Gastrocnemius medialis (tissue), 4 donors: ENCODE measurements around the gene MYO1D. TPM values are rescaled to one million over a fixed set of nuclear protein-coding genes. Genes with fewer than 3 reads are reported as not detected.

ENCODE experiments used
- ATAC-seq, 2 donors: fragments of 150-250 bp; one replicate each; pipeline ENCODE4 v1.9.1; 2016
- DNase-seq, 2 donors: peaks; one replicate each; pipeline ENCODE4 v3.0.0-alpha.2; 2019
- H3K27ac ChIP-seq, 4 donors: fragments of 200-600 bp; sonication (generic); 1 replicate in 1 of 4; 2 replicates in 3 of 4; pipeline ENCODE4 v1.5.1; 2016 to 2018; ENCODE audit warnings: mild to moderate bottlenecking in 2 of 4, moderate library complexity in 1 of 4
- H3K27me3 ChIP-seq, 3 donors: fragments of 200-600 bp; sonication (generic) in 2 of 3; 1 replicate in 1 of 3; 2 replicates in 2 of 3; pipeline versions ENCODE4 v1.5.1 to v1.6.0; 2016 to 2019; ENCODE audit warnings: mild to moderate bottlenecking in 1 of 3, moderate library complexity in 1 of 3
- H3K36me3 ChIP-seq, 2 donors: fragments of 200-600 bp; sonication (generic) in 1 of 2; one replicate each; pipeline ENCODE4 v1.5.1; 2017 to 2018
- H3K4me1 ChIP-seq, 2 donors: fragments of 200-600 bp; sonication (generic) in 1 of 2; one replicate each; pipeline ENCODE4 v1.5.1; 2016 to 2017; ENCODE audit warnings: mild to moderate bottlenecking in 2 of 2
- H3K4me3 ChIP-seq, 4 donors: fragments of 200-600 bp; sonication (generic) in 3 of 4; 1 replicate in 1 of 4; 2 replicates in 3 of 4; pipeline ENCODE4 v1.5.1; 2016 to 2019; ENCODE audit warnings: mild to moderate bottlenecking in 2 of 4
- H3K9me3 ChIP-seq, 3 donors: fragments of 200-600 bp; sonication (generic) in 2 of 3; 1 replicate in 1 of 3; 2 replicates in 2 of 3; pipeline ENCODE4 v1.5.1; 2016 to 2019
- CTCF ChIP-seq, 5 experiments: fragments of 450-650 bp in 3 of 5; fragments of 200-600 bp in 2 of 5; sonication (generic) in 2 of 5; IDR thresholded peaks in 4 of 5; conservative IDR thresholded peaks in 1 of 5; 1 replicate in 4 of 5; 2 replicates in 1 of 5; pipeline ENCODE4 v1.5.1; 2016 to 2019; ENCODE audit warnings: antibody characterized with exemption in 5 of 5, mild to moderate bottlenecking in 3 of 5, moderate library complexity in 3 of 5
- POLR2A ChIP-seq, 2 donors: fragments of 450-650 bp; IDR thresholded peaks; one replicate each; pipeline ENCODE4 v1.6.1; 2017; ENCODE audit warnings: antibody characterized with exemption in 2 of 2, mild to moderate bottlenecking in 2 of 2, moderate library complexity in 2 of 2
- in situ Hi-C, 4 donors: fragments of 200-750 bp; cut with MboI; loops; one replicate each; pipeline versions ENCODE4 v1.15.0 to v1.8.0; 2017; ENCODE audit warnings: low sequenced_read_pairs in 4 of 4
- intact Hi-C: fragments of 100-400 bp; cut with DNase I; formaldehyde crosslinking; loops from one replicate; pipeline ENCODE4 v1.15.1; 2023; ENCODE audit warnings: low total_unique reads
- total RNA-seq, 4 donors: library from RNA; depleted of rRNA; stranded (reverse); fragments of >200 nt; gene quantifications; one replicate each; pipeline versions ENCODE4 v1.1.0 to v1.2.3, GENCODE V29; 2016

Gene MYO1D
- total RNA-seq, 4 donors from 2014 or later: 5.8 to 20.1 (median 7.8) TPM

DNA sequence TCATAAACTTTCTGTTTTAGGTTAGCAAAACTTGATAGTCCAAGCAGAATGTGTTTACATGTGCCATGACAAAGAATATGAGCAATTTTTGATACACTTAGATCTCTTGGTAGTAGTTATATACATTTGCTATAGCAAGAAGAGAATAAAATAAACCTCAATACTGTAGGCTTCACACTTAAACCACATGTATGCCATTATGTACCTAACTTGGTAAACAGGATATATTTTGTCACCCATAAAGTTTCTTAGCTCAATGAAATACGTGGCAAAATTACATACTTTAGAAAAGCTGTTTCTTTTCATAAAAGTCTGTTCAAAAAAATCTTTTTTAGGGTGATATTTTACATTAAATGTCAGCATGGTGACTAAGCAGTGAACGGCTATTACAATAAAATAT lies 184.7 kb downstream of the MYO1D start:
- Histone ChIP-seq H3K4me3 (no peak overlapping the region), H3K9me3 (no peaks in the 10 kb centered on the region), H3K36me3 (no peaks in the 10 kb centered on the region), H3K27me3 (no peaks in the 10 kb centered on the region), H3K4me1 (no peaks in the 10 kb centered on the region), H3K27ac (no peak overlapping the region)
- TF ChIP-seq POLR2A (IDR thresholded peaks at IDR 0.05) (no peak), CTCF (IDR thresholded peaks at IDR 0.05 in 4 of 5, conservative IDR thresholded peaks at IDR 0.05 in 1 of 5) (no peak)
- DNase-seq: no peak
- no peak for ATAC-seq
- intact Hi-C loops (no loop called here), in situ Hi-C loops (no loop called here)

DNA sequence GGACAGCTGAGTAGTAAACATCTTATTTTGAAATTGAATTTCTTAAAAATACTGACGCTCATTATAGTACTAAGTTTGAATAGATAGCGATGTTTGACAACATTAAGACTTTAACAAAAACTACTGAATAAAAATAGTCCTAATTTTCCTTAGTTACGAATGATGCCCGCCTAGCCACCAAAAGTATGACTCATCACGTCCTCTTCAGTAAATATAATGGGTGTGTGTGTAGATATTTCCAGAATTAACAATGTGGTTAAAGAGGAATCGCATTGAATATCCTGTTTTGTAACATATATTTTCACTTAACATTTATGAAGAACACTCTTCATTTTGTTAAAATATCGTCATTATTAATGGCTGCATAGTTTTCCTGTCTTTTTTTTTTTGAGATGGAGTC lies 187.6 kb downstream of the MYO1D start:
- TF ChIP-seq POLR2A (IDR thresholded peaks at IDR 0.05): no peak
- DNase-seq: no peak
- intact Hi-C loops: no loop called here

DNA sequence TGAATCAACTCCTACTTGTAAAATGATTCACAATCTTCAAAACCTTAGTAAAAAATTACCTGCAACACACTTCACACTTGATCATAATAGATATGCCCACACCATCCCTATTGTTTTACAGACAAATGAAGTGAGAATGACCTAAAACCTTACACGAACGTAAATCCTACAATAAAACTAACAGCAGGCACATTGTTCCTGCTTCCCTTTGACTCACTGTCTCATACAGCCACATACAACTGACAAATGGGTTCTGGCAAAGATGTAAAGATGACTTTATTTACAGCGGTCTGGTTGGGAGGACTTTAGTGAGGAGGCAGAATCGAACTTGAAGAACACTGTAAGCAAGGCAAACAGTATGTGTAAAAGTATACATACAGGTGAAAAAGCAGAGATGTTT lies 188.7 kb downstream of the MYO1D start:
- ATAC-seq: no peak
- no peaks in the 10 kb centered on the region for H3K36me3 ChIP-seq
- H3K4me1 ChIP-seq: no peaks in the 10 kb centered on the region

More for the DNA sequence above, 187.6 kb downstream of the MYO1D start:
- no peak overlapping the region for H3K27ac ChIP-seq
- ATAC-seq: no peak
- no peak overlapping the region for H3K4me3 ChIP-seq
- H3K4me1 ChIP-seq: no peaks in the 10 kb centered on the region
- no peaks in the 10 kb centered on the region for H3K36me3 ChIP-seq
- in situ Hi-C loops: no loop called here
- H3K27me3 ChIP-seq: no peaks in the 10 kb centered on the region
- no peaks in the 10 kb centered on the region for H3K9me3 ChIP-seq

DNA sequence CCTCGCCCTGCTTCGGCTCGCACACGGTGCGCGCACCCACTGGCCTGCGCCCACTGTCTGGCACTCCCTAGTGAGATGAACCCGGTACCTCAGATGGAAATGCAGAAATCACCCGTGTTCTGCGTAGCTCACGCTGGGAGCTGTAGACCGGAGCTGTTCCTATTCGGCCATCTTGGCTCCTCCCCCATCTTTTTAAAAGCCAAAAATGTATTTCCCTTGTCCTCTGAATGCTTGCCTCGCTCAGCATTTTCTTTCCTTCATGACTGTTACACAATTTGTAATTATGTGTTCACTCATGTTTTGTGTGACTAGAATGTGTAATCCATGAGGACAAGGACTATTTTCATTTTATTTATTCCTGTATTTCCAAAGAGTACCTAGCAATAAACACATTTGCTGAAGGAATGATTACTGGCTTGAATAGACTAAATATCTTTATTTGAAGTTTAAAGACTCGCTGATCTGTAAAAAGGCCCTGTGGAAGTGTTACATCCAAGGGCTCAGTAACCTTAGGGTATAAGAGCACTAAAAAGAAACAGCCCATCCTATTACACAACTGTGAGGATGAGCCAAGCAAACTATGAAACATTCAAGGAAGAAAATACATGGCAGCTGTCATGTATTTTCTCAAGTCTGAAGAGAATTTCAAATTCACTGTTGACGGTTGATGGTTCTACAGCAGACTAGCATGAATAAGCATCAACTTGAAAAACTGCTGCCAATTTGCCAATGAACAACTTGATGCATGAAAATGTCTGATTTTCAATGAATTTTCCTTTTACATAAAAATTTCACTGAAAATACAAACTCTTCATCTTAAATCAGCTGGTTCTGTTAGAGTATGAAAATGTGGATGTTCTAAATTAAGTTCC lies 192.6 kb downstream of the MYO1D start:
- H3K9me3 ChIP-seq: no peaks in the 10 kb centered on the region
- TF ChIP-seq CTCF (IDR thresholded peaks at IDR 0.05 in 4 of 5, conservative IDR thresholded peaks at IDR 0.05 in 1 of 5) (no peak), POLR2A (IDR thresholded peaks at IDR 0.05) (no peak)
- DNase-seq (no peak), ATAC-seq (no peak)
- in situ Hi-C loops (no loop called here), intact Hi-C loops (no loop called here)
- H3K27me3 ChIP-seq: no peaks in the 10 kb centered on the region
- H3K4me1 ChIP-seq: no peaks in the 10 kb centered on the region
- no peaks in the 10 kb centered on the region for H3K36me3 ChIP-seq
- H3K27ac ChIP-seq: no peak overlapping the region
- no peak overlapping the region for H3K4me3 ChIP-seq

More for the DNA sequence above, 188.7 kb downstream of the MYO1D start:
- no peak for DNase-seq
- H3K27ac ChIP-seq: no peak overlapping the region
- no peaks in the 10 kb centered on the region for H3K9me3 ChIP-seq
- H3K27me3 ChIP-seq: no peaks in the 10 kb centered on the region
- TF ChIP-seq CTCF (IDR thresholded peaks at IDR 0.05 in 4 of 5, conservative IDR thresholded peaks at IDR 0.05 in 1 of 5): no peak
- no peak for TF ChIP-seq POLR2A (IDR thresholded peaks at IDR 0.05)
- in situ Hi-C loops (no loop called here), intact Hi-C loops (no loop called here)
- H3K4me3 ChIP-seq: no peak overlapping the region

GRCh38 chr17:32673964-32674363 lies 203.0 kb downstream of the MYO1D start:
- Histone ChIP-seq H3K27ac (no peak overlapping the region), H3K4me3 (no peak overlapping the region), H3K36me3 (no peaks in the 10 kb centered on the region), H3K4me1 (no peaks in the 10 kb centered on the region), H3K27me3 (no peaks in the 10 kb centered on the region), H3K9me3 (no peaks in the 10 kb centered on the region)
- ATAC-seq (no peak), DNase-seq (no peak)
- TF ChIP-seq POLR2A (IDR thresholded peaks at IDR 0.05) (no peak), CTCF (IDR thresholded peaks at IDR 0.05 in 4 of 5, conservative IDR thresholded peaks at IDR 0.05 in 1 of 5) (no peak)
- in situ Hi-C loops: no loop called here
- intact Hi-C loops: no loop called here
